SK-N-SH (cell line): ENCODE measurements around the gene AFAP1L2. TPM values are rescaled to one million over a fixed set of nuclear protein-coding genes. Genes with fewer than 3 reads are reported as not detected.

Source experiments
- CTCF ChIA-PET: fragments of 300-600, 350-600 bp; formaldehyde crosslinking; extraction: SDS; loops from one replicate; lab custom pipeline; 2021; lab: Yijun Ruan, JAX
- POLR2A ChIA-PET: fragments of 350-600 bp; sonication (Branson Sonifier 250); formaldehyde crosslinking; extraction: SDS; loops from one replicate; lab custom pipeline; 2020; ENCODE audit warnings: antibody characterized with exemption, inconsistent platforms; lab: Yijun Ruan, JAX
- DNase-seq: peaks from one replicate; pipeline ENCODE4 v3.0.0; 2012
- H2AFZ ChIP-seq: fragments of 200-600 bp; sonication (generic); 2 replicates; pipeline ENCODE4 v1.8.1; 2016; ENCODE audit warnings: antibody characterized with exemption, mild to moderate bottlenecking, low read depth
- H3F3A ChIP-seq: fragments of 200-600 bp; sonication (generic); replicated peaks from 2 replicates; pipeline ENCODE3; 2016; ENCODE audit warnings: antibody characterized with exemption, mild to moderate bottlenecking; ENCODE audit not compliant: insufficient read depth
- H3K27ac ChIP-seq, 2 experiments: fragments of 200-500 bp in 1 of 2; fragments of 200-600 bp in 1 of 2; sonication (Bioruptor generic) in 1 of 2; sonication (generic), shearing (Covaris generic) in 1 of 2; 2 replicates each; pipeline versions ENCODE4 v1.5.1 to v1.6.1; 2014 to 2016; ENCODE audit warnings: low read depth in 2 of 2, inconsistent platforms in 1 of 2, low read length in 1 of 2, mild to moderate bottlenecking in 1 of 2, mixed read lengths in 1 of 2
- H3K27me3 ChIP-seq: fragments of 200-600 bp; sonication (generic), shearing (Covaris generic); 2 replicates; pipeline ENCODE4 v1.6.1; 2016; ENCODE audit warnings: mixed run types; ENCODE audit not compliant: insufficient read depth
- H3K36me3 ChIP-seq, 2 experiments: fragments of 200-500 bp in 1 of 2; fragments of 200-600 bp in 1 of 2; sonication (Bioruptor generic) in 1 of 2; sonication (generic) in 1 of 2; replicated peaks in 1 of 2; 2 replicates each; pipeline versions ENCODE3 to v1.5.1; 2014 to 2016; ENCODE audit warnings: low read length in 1 of 2, mild to moderate bottlenecking in 1 of 2; ENCODE audit not compliant: insufficient read depth in 2 of 2, control insufficient read depth in 1 of 2
- H3K4me1 ChIP-seq, 2 experiments: fragments of 200-500 bp in 1 of 2; fragments of 200-600 bp in 1 of 2; sonication (Bioruptor generic) in 1 of 2; sonication (generic), shearing (Covaris generic) in 1 of 2; 2 replicates each; pipeline versions ENCODE4 v1.5.1 to v1.6.1; 2014 to 2016; ENCODE audit warnings: low read depth in 1 of 2, low read length in 1 of 2, mixed run types in 1 of 2; ENCODE audit not compliant: insufficient read depth in 2 of 2, control insufficient read depth in 1 of 2
- H3K4me2 ChIP-seq: fragments of 200-600 bp; sonication (generic), shearing (Covaris generic); 2 replicates; pipeline ENCODE4 v1.6.1; 2017; ENCODE audit warnings: mixed run types
- H3K4me3 ChIP-seq, 2 experiments: fragments of 200-500 bp in 1 of 2; fragments of 200-600 bp in 1 of 2; sonication (Bioruptor generic) in 1 of 2; sonication (generic), shearing (Covaris generic) in 1 of 2; 2 replicates each; pipeline versions ENCODE4 v1.5.1 to v1.8.1; 2014 to 2016; ENCODE audit warnings: low read depth in 2 of 2, inconsistent platforms in 1 of 2, low read length in 1 of 2, mild to moderate bottlenecking in 1 of 2, mixed read lengths in 1 of 2, moderate library complexity in 1 of 2
- H3K79me2 ChIP-seq: fragments of 200-600 bp; sonication (generic); 2 replicates; pipeline ENCODE4 v1.8.1; 2017; ENCODE audit warnings: mild to moderate bottlenecking; ENCODE audit not compliant: insufficient read depth
- H3K9ac ChIP-seq: fragments of 200-600 bp; sonication (generic); 2 replicates; pipeline ENCODE4 v1.6.1; 2017; ENCODE audit warnings: mixed run types
- H3K9me2 ChIP-seq: fragments of 200-600 bp; sonication (generic); 2 replicates; pipeline ENCODE4 v1.6.1; 2017; ENCODE audit warnings: mixed run types
- H3K9me3 ChIP-seq: fragments of 200-600 bp; sonication (generic); 2 replicates; pipeline ENCODE4 v1.6.1; 2017; ENCODE audit warnings: mixed run types, mild to moderate bottlenecking, moderate library complexity
- H4K20me1 ChIP-seq: fragments of 200-600 bp; sonication (generic); 2 replicates; pipeline ENCODE4 v1.6.1; 2017; ENCODE audit warnings: mild to moderate bottlenecking, mixed run types; ENCODE audit not compliant: insufficient read depth
- ELF1 ChIP-seq: IDR thresholded peaks from 2 replicates; pipeline ENCODE4 v1.4.0; 2012
- FOXJ3 ChIP-seq: sonication (generic); formaldehyde crosslinking; IDR thresholded peaks from 2 replicates; pipeline ENCODE4 v1.5.1; 2020; ENCODE audit warnings: mild to moderate bottlenecking, missing genetic modification reagents
- GATA2 ChIP-seq: sonication (generic); formaldehyde crosslinking; IDR thresholded peaks from 2 replicates; pipeline ENCODE4 v1.5.0; 2020; ENCODE audit warnings: mild to moderate bottlenecking, missing genetic modification reagents
- JUND ChIP-seq: IDR thresholded peaks from 2 replicates; pipeline ENCODE4 v1.4.0; 2012
- MXI1 ChIP-seq: IDR thresholded peaks from 2 replicates; pipeline ENCODE4 v1.6.1; 2012; ENCODE audit warnings: mild to moderate bottlenecking, low read depth, low read length, improper control_type of control experiment
- NFIC ChIP-seq: IDR thresholded peaks from 2 replicates; pipeline ENCODE4 v1.4.0; 2012; ENCODE audit warnings: borderline replicate concordance
- NRF1 ChIP-seq: IDR thresholded peaks from 2 replicates; pipeline ENCODE4 v1.6.1; 2012; ENCODE audit warnings: low read depth, mild to moderate bottlenecking, low read length
- RCOR1 ChIP-seq: fragments of 150-350 bp; IDR thresholded peaks from 2 replicates; pipeline ENCODE4 v1.6.1; 2017; ENCODE audit warnings: antibody characterized with exemption, low read length
- RXRA ChIP-seq: IDR thresholded peaks from 2 replicates; pipeline ENCODE4 v1.4.0; 2012; ENCODE audit warnings: low read depth, mild to moderate bottlenecking, borderline replicate concordance
- SMC3 ChIP-seq: IDR thresholded peaks from 2 replicates; pipeline ENCODE4 v1.6.1; 2012; ENCODE audit warnings: low read depth, low read length, improper control_type of control experiment
- TAF1 ChIP-seq: IDR thresholded peaks from 2 replicates; pipeline ENCODE4 v1.6.1; 2012; ENCODE audit warnings: low read depth, mild to moderate bottlenecking, low read length, moderate library complexity, borderline replicate concordance
- TCF12 ChIP-seq: IDR thresholded peaks from 2 replicates; pipeline ENCODE4 v1.4.0; 2012
- YY1 ChIP-seq: IDR thresholded peaks from 2 replicates; pipeline ENCODE4 v1.4.0; 2012; ENCODE audit warnings: low read depth, mild to moderate bottlenecking
- WGBS: methylation state at CpG from one replicate; pipeline ENCODE4 v1.1.6; 2017; ENCODE audit warnings: low lambda C conversion rate; 5-methylcytosine and 5-hydroxymethylcytosine counted together
- polyA plus RNA-seq, 3 experiments: library from polyadenylated mRNA; depleted of rRNA; stranded (reverse); fragments of >200 nt; gene quantifications; 2 replicates each; pipeline ENCODE4 v1.2.3, GENCODE V29; 2012
- TF ChIP-seq, protein P1 (sequence below): fragments of 150-350 bp; IDR thresholded peaks from 2 replicates; pipeline ENCODE4 v1.6.1; 2016; ENCODE audit warnings: mild to moderate bottlenecking, low read depth, low read length
- TF ChIP-seq, protein P2 (sequence below): IDR thresholded peaks from 2 replicates; pipeline ENCODE4 v1.4.0; 2012; ENCODE audit warnings: low read depth, borderline replicate concordance
- TF ChIP-seq, protein P3 (sequence below): IDR thresholded peaks from 2 replicates; pipeline ENCODE4 v1.4.0; 2012; ENCODE audit warnings: low read depth
- TF ChIP-seq, protein P4 (sequence below): IDR thresholded peaks from 2 replicates; pipeline ENCODE4 v1.6.1; 2012; ENCODE audit warnings: mild to moderate bottlenecking, low read depth, low read length, moderate library complexity

Gene AFAP1L2
- polyA plus RNA-seq, 1 of the 3 experiments (the other 2 are of a cell fraction): 0.54 TPM

DNA sequence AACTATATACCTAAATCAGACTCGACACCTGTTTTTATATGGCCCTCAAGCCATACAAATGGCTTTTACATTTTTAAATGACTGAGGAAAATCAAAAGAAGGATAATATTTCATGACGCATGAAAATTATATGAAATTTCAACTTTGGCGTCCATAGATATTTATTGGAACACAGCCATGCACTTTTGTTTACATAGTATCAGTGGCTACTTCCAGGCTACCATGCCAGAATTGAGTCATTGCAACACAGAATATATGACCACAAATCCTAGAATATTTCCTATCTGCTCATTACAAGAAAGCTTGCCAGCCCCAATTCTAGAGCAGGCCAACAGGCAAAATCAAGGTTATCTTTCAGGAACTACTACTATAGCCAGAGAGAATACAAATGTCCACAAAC, 29.3 kb downstream of the AFAP1L2 start:
- H3K9me3 ChIP-seq: no peaks in the 10 kb centered on the region
- 77% methylated on average over 3 of the region's 3 CpGs for WGBS
- no peak overlapping the region for H3K4me3 ChIP-seq
- H3K27ac ChIP-seq: no peak overlapping the region
- H3F3A ChIP-seq: no peaks in the 10 kb centered on the region
- no peaks in the 10 kb centered on the region for H4K20me1 ChIP-seq
- H3K36me3 ChIP-seq: no peaks in the 10 kb centered on the region
- no peak overlapping the region for H3K9ac ChIP-seq
- POLR2A ChIA-PET: interaction anchor here (0.8 to 0.9 kb wide), 2 partner anchors 12 to 14 kb away, joined by 3 to 4 read pairs; no protein-coding TSS in a partner anchor
- CTCF ChIA-PET: interaction anchor here (1.1 to 2.1 kb wide), 2 partner anchors 23 to 71 kb away, joined by 3 to 8 read pairs; no protein-coding TSS in a partner anchor
- H3K9me2 ChIP-seq: no peaks in the 10 kb centered on the region
- H3K4me2 ChIP-seq: no peak overlapping the region
- H2AFZ ChIP-seq: no peak overlapping the region
- H3K27me3 ChIP-seq: no peaks in the 10 kb centered on the region
- TF ChIP-seq RXRA (no peak), MXI1 (no peak), NFIC (no peak), YY1 (no peak), SMC3 (no peak), TCF12 (no peak), ELF1 (no peak), NRF1 (no peak), RCOR1 (no peak), JUND (no peak), FOXJ3 (no peak), GATA2 (CRISPR knock-in tag) (no peak), TAF1 (no peak)
- TF ChIP-seq, protein P1, sequence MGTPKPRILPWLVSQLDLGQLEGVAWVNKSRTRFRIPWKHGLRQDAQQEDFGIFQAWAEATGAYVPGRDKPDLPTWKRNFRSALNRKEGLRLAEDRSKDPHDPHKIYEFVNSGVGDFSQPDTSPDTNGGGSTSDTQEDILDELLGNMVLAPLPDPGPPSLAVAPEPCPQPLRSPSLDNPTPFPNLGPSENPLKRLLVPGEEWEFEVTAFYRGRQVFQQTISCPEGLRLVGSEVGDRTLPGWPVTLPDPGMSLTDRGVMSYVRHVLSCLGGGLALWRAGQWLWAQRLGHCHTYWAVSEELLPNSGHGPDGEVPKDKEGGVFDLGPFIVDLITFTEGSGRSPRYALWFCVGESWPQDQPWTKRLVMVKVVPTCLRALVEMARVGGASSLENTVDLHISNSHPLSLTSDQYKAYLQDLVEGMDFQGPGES: no peak
- TF ChIP-seq, protein P2, sequence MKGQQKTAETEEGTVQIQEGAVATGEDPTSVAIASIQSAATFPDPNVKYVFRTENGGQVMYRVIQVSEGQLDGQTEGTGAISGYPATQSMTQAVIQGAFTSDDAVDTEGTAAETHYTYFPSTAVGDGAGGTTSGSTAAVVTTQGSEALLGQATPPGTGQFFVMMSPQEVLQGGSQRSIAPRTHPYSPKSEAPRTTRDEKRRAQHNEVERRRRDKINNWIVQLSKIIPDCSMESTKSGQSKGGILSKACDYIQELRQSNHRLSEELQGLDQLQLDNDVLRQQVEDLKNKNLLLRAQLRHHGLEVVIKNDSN: no peak
- TF ChIP-seq, protein P3, sequence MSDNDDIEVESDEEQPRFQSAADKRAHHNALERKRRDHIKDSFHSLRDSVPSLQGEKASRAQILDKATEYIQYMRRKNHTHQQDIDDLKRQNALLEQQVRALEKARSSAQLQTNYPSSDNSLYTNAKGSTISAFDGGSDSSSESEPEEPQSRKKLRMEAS: no peak
- TF ChIP-seq, protein P4, sequence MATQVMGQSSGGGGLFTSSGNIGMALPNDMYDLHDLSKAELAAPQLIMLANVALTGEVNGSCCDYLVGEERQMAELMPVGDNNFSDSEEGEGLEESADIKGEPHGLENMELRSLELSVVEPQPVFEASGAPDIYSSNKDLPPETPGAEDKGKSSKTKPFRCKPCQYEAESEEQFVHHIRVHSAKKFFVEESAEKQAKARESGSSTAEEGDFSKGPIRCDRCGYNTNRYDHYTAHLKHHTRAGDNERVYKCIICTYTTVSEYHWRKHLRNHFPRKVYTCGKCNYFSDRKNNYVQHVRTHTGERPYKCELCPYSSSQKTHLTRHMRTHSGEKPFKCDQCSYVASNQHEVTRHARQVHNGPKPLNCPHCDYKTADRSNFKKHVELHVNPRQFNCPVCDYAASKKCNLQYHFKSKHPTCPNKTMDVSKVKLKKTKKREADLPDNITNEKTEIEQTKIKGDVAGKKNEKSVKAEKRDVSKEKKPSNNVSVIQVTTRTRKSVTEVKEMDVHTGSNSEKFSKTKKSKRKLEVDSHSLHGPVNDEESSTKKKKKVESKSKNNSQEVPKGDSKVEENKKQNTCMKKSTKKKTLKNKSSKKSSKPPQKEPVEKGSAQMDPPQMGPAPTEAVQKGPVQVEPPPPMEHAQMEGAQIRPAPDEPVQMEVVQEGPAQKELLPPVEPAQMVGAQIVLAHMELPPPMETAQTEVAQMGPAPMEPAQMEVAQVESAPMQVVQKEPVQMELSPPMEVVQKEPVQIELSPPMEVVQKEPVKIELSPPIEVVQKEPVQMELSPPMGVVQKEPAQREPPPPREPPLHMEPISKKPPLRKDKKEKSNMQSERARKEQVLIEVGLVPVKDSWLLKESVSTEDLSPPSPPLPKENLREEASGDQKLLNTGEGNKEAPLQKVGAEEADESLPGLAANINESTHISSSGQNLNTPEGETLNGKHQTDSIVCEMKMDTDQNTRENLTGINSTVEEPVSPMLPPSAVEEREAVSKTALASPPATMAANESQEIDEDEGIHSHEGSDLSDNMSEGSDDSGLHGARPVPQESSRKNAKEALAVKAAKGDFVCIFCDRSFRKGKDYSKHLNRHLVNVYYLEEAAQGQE: no peak
- peaks cover 0 to 14% of the 10 kb centered on the region in 2 experiments; a peak in 2 of 4 replicates for H3K4me1 ChIP-seq
- DNase-seq: no peak
- no peaks in the 10 kb centered on the region for H3K79me2 ChIP-seq
